Astrocyte (in vitro differentiated cells and primary cell): Measurements from ENCODE around the gene CACNB1. TPM values are rescaled to one million over a fixed set of nuclear protein-coding genes. Genes with fewer than 3 reads are reported as not detected.

Experiments
- DNase-seq: peaks from one replicate; pipeline ENCODE4 v3.0.0-alpha.2; 2010; ENCODE audit warnings: low read depth
- FAIRE-seq: peaks from 2 replicates; lab custom pipeline; 2011; peaks lifted over from hg19 to GRCh38; lab: Jason Lieb, UNC
- H2AFZ ChIP-seq: 2 replicates; pipeline ENCODE4 v1.6.0; 2012; ENCODE audit warnings: low read depth, low read length, inconsistent platforms
- H3K27ac ChIP-seq: 2 replicates; pipeline ENCODE4 v1.5.1; 2011; ENCODE audit warnings: low read depth, low read length, inconsistent platforms
- H3K27me3 ChIP-seq: 2 replicates; pipeline ENCODE4 v1.6.0; 2011; ENCODE audit warnings: low read length, inconsistent platforms; ENCODE audit not compliant: insufficient read depth
- H3K36me3 ChIP-seq: 2 replicates; pipeline ENCODE4 v1.5.1; 2011; ENCODE audit warnings: low read length, inconsistent platforms; ENCODE audit not compliant: insufficient read depth
- H3K4me1 ChIP-seq: 2 replicates; pipeline ENCODE4 v1.5.1; 2011; ENCODE audit warnings: low read length, inconsistent platforms; ENCODE audit not compliant: insufficient read depth
- H3K4me2 ChIP-seq: 2 replicates; pipeline ENCODE4 v1.6.0; 2012; ENCODE audit warnings: low read length, inconsistent platforms
- H3K4me3 ChIP-seq: 2 replicates; pipeline ENCODE4 v1.5.1; 2011; ENCODE audit warnings: low read depth, mild to moderate bottlenecking, low read length, inconsistent platforms; ENCODE audit not compliant: insufficient read depth
- H3K79me2 ChIP-seq: 2 replicates; pipeline ENCODE4 v1.6.0; 2012; ENCODE audit warnings: mild to moderate bottlenecking, low read length, inconsistent platforms; ENCODE audit not compliant: insufficient read depth
- H3K9ac ChIP-seq: 2 replicates; pipeline ENCODE4 v1.6.0; 2012; ENCODE audit warnings: mild to moderate bottlenecking, low read length, inconsistent platforms
- H3K9me3 ChIP-seq: 2 replicates; pipeline ENCODE4 v1.5.1; 2012; ENCODE audit warnings: low read depth, mild to moderate bottlenecking, low read length, inconsistent platforms; ENCODE audit not compliant: insufficient read depth
- H4K20me1 ChIP-seq: 2 replicates; pipeline ENCODE4 v1.6.0; 2012; ENCODE audit warnings: low read length, inconsistent platforms; ENCODE audit not compliant: insufficient read depth
- H3K27ac Mint-ChIP-seq: one replicate; pipeline ENCODE4 v1.8.0; 2021; ENCODE audit warnings: mild to moderate bottlenecking, mixed read lengths; ENCODE audit not compliant: unreplicated experiment
- H3K27me3 Mint-ChIP-seq: one replicate; pipeline ENCODE4 v1.8.0; 2021; ENCODE audit warnings: low read depth, mixed read lengths; ENCODE audit not compliant: unreplicated experiment
- H3K36me3 Mint-ChIP-seq: one replicate; pipeline ENCODE4 v1.8.0; 2021; ENCODE audit warnings: low read depth, mixed read lengths; ENCODE audit not compliant: unreplicated experiment
- H3K4me1 Mint-ChIP-seq: one replicate; pipeline ENCODE4 v1.8.0; 2021; ENCODE audit warnings: low read depth, mixed read lengths; ENCODE audit not compliant: unreplicated experiment
- H3K4me3 Mint-ChIP-seq: one replicate; pipeline ENCODE4 v1.8.0; 2021; ENCODE audit warnings: mild to moderate bottlenecking, moderate library complexity, mixed read lengths; ENCODE audit not compliant: unreplicated experiment
- H3K9me3 Mint-ChIP-seq: one replicate; pipeline ENCODE4 v1.8.0; 2021; ENCODE audit warnings: mild to moderate bottlenecking, mixed read lengths; ENCODE audit not compliant: unreplicated experiment
- CTCF ChIP-seq: IDR thresholded peaks from 2 replicates; pipeline ENCODE4 v1.5.1; 2011; ENCODE audit warnings: low read depth, mild to moderate bottlenecking, inconsistent platforms, low read length, moderate library complexity; ENCODE audit not compliant: insufficient read depth
- EZH2 ChIP-seq: IDR thresholded peaks from 2 replicates; pipeline ENCODE4 v1.6.1; 2012; ENCODE audit warnings: mild to moderate bottlenecking, low read length, inconsistent platforms; ENCODE audit not compliant: insufficient read depth
- total RNA-seq: library from RNA; stranded (reverse); gene quantifications from 2 replicates; pipeline ENCODE4 v1.2.1, GENCODE V29; 2021

CACNB1 gene
- total RNA-seq, 1 donor from 2014 or later: 16.6 TPM

- Mint-ChIP-seq H3K27ac (peak overlapping the region; percentile 47), H3K4me1 (peaks cover 2% of the 10 kb centered on the region), H3K4me3 (no peak overlapping the region), H3K36me3 (no peaks in the 10 kb centered on the region), H3K9me3 (no peaks in the 10 kb centered on the region), H3K27me3 (no peaks in the 10 kb centered on the region)
- Histone ChIP-seq H3K9ac (no peak overlapping the region), H3K9me3 (no peaks in the 10 kb centered on the region), H3K4me1 (no peaks in the 10 kb centered on the region), H4K20me1 (peaks cover 4% of the 10 kb centered on the region), H3K4me3 (no peak overlapping the region), H2AFZ (no peak overlapping the region), H3K79me2 (no peaks in the 10 kb centered on the region), H3K4me2 (no peak overlapping the region), H3K27me3 (peaks cover 2% of the 10 kb centered on the region), H3K36me3 (no peaks in the 10 kb centered on the region), H3K27ac (no peak overlapping the region)
- TF ChIP-seq EZH2: no peak
- TF ChIP-seq CTCF: peak; percentile 94
- no peak for FAIRE-seq
- peak; percentile 42 for DNase-seq
These were observed 47.4 kb upstream of the CACNB1 start for GRCh38 chr17:39244600-39245570.

- H3K4me3 Mint-ChIP-seq: no peak overlapping the region
- TF ChIP-seq CTCF (no peak), EZH2 (no peak)
- Histone ChIP-seq H4K20me1 (peaks cover 4% of the 10 kb centered on the region), H3K79me2 (no peaks in the 10 kb centered on the region), H3K27ac (no peak overlapping the region), H3K4me2 (no peak overlapping the region), H3K4me3 (no peak overlapping the region), H3K9me3 (no peaks in the 10 kb centered on the region), H3K4me1 (no peaks in the 10 kb centered on the region), H2AFZ (peak overlapping the region; percentile 34), H3K9ac (no peak overlapping the region), H3K36me3 (no peaks in the 10 kb centered on the region), H3K27me3 (peaks cover 3% of the 10 kb centered on the region)
- H3K4me1 Mint-ChIP-seq: peaks cover 2% of the 10 kb centered on the region
- DNase-seq (no peak), FAIRE-seq (no peak)
- H3K27me3 Mint-ChIP-seq: peaks cover 4% of the 10 kb centered on the region
- no peaks in the 10 kb centered on the region for H3K36me3 Mint-ChIP-seq
- no peaks in the 10 kb centered on the region for H3K9me3 Mint-ChIP-seq
- no peak overlapping the region for H3K27ac Mint-ChIP-seq
These were observed 46.6 kb upstream of the CACNB1 start for GRCh38 chr17:39244016-39244599.
